ENCODE results near the gene CAPZB. TPM values are rescaled to one million over a fixed set of nuclear protein-coding genes. Genes with fewer than 3 reads are reported as not detected.
A peak's percentile ranks its signal among the peaks of the same experiment; 100 is the strongest.

CAPZB gene
- total RNA-seq, 1 donor from 2014 or later = 198 TPM

DNA sequence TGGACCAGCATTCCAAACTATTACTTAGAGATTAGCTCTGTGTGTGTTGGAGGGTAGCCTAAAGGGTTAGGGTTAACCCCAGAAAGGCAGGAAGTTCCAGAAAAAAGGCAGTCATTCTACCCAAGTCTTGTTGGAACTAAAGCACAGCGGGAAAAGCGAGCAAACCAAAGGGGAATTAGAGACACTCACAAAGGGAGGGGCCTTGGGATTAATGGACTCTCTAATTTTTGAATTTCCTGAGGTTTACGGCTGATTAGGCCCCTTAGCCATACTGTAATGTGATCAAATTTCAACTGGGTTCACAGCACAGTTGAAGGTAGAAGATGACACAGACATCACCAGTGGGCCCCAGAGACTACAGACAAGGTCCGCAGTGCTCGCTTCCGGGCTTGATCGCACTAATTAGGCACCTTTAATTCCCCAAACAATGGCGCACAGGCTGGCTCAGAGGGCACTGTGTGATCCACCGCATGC lies 28.3 kb downstream of the CAPZB start:
- ATAC-seq (no peak), DNase-seq (ENCODE audit: low spot score) (no peak)
- intact Hi-C loops (cut with DNase I) = no loop called here

DNA sequence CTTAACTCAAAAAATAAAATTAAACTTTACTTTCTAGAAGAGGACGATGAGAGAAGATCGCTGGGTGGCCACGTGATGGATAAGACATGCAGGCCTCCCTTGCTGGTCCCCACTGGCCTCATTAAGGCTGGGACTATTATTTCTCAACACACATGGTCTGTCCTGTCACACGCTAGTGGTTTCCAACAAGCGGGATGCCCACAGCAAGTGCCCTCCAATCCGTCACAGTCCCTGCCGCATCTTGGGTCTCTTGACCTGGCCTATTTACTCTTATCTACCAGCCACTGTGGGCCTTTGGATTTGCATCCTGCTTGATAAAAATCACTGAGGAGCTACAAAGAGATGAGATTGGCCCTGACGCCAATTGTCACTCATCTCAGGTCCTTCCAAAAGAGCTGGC lies 30.0 kb downstream of the CAPZB start:
- DNase-seq (ENCODE audit: low spot score) = no peak
- peak; percentile 29 for ATAC-seq
- intact Hi-C loops (cut with DNase I) = no loop called here

DNA sequence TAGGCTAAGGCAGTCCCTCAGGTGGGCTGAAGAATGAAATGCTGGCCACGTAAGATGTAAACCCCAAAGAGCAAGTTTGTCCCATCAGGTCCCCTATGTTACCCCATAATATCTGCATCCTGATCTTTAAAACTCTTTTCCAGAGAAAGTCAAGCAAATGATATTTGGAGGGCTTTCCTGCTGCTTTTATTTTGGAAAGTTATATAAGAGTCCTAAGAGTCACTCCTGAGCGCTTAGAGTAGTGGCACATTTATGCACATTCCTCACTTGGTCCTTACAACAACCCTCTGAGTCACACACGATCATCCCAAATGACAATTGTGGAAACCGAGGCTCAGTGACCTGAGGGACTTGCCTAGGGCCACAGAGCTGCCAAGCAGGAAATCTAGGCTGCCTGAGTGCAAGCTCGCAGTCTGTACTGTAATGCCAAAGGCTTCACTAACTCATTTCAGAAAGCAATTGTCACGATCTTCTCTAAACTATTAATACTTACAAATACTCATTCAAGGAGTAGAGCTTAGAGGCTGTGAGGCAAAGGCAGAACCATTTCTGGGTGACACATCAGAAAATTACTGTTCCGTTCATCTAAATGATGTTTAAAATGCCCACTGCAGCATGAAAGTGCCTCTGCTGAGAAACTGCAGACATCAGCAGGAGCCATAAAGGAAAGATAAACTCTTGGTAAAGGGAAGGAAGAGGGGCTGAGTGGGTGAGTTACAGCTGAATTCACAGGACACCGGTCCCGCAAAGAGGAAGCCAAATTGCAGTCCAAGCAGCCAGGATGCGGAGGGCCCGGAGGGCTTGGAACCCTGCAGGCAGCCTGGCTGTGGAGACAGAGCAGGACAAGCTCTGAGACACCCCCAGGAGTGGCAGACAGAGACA lies 30.8 kb downstream of the CAPZB start:
- DNase-seq (ENCODE audit: low spot score) (no peak), ATAC-seq (peak; percentile 44)
- intact Hi-C loops (cut with DNase I) = no loop called here

DNA sequence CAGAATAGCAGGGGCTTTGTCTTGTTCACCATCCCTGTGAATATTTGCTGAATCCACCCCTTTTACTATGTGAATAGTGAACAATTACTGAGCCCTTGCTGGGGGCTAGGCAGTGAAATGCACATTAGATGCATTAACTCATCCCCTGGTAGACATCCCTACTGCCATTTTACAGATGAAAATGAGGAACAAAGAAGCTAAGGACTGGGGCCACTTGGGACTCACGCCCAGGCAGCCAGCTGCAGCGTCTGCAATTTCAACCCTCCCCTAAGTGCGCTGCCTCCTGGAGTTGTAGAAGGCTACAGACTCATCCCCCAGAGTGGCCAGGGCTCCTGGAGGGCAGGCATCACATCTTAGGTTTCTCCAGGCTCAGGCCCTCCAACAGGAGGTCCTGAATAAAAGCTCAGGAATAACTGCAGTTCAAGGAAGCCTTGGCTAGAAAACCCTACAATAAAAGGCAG lies 31.6 kb downstream of the CAPZB start:
- no peak for DNase-seq (ENCODE audit: low spot score)
- ATAC-seq = no peak
- intact Hi-C loops (cut with DNase I) = no loop called here

DNA sequence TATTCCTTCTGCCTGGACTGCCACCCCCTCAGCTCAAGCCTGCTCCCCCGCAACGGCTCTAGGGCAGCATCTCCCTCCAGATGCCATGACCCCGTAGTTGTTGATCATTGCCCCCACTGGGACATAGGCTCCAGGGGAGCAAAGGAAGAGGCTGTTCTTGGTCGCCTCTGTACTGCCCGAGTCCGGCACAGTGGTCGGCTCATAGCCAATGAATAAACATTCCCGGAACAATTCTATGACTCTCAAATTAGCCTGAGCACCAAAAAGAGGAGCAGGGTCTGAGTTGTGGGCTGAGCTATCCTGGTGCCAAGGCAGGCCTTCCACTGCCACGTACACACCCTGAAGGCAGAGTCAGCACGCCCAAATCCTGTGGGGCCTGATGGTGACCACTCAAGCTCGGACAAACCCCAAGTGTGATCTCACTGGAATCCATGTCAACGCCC lies 33.1 kb downstream of the CAPZB start:
- intact Hi-C loops (cut with DNase I) = no loop called here
- ATAC-seq (peak; percentile 4), DNase-seq (ENCODE audit: low spot score) (no peak)

DNA sequence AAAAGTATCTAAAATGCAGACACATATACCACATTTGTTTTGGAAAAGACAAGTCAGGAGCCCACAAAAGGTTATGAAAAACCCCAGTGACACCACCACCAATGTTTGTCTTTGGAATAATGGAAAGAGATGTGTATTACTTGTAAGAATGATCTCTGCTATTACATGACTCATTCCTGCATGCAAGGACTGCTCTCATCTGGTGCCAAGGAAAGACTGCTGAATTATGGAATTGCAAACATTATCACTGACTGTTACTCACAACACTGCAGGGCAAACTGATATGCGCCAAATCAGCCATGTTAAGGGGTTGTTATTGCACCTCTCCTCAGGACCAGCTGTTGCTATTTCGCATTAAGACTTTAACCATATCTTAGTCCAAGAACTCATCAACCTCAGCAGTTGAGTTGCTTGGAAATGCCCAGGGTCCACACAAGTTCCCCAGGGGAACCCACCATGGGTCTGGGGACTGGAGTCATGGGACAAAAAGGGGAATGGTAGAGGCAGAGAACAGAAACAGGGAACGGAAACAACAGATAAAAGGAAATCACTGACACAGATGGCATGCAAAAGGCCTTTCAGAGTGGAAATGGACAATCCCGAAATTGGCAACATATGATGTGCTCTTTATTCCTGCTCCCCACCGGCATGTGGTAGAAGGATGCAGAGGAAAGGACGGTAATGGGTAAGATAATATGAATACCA lies 34.4 kb downstream of the CAPZB start:
- intact Hi-C loops (cut with DNase I) = no loop called here
- DNase-seq (ENCODE audit: low spot score) = no peak
- ATAC-seq = peak; percentile 34

DNA sequence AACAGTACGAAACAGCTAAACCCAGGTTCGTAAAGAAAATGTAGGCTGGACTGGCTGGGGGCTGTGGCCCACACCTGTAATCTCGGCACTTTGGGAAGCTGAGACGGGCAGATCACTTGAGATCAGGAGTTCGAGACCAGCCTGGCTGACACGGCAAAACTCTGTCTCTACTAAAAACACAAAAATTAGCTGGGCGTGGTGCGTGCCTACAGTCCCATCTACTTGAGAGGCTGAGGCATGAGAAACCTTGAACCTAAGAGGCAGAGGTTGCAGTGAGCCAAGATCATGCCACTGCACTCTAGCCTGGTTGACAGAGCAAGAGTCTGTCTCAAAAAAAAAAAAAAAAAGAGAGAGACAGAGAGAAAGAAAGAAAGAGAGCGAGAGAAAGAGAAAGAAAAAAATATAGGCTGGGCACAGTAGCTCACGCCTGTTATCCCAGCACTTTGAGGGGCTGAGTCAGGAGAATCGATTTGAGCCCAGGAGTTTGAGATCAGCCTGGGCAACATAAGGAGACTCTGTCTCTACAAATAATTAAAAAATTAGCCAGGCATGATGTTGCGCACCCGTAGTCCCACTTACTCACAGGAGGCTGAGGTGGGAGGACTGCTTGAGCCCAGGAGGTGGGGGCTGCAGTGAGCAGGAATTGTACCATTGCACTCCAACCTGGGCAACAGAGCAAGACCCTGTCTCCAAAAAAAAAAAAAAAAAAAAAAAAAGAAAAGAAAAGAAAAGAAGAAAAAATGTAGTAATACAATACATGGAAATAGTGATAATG lies 35.7 kb downstream of the CAPZB start:
- DNase-seq (ENCODE audit: low spot score) (no peak), ATAC-seq (no peak)
- intact Hi-C loops (cut with DNase I) = loop anchor here (5.0 kb wide), 1 partner anchor 513 kb away; no protein-coding TSS in a partner anchor

DNA sequence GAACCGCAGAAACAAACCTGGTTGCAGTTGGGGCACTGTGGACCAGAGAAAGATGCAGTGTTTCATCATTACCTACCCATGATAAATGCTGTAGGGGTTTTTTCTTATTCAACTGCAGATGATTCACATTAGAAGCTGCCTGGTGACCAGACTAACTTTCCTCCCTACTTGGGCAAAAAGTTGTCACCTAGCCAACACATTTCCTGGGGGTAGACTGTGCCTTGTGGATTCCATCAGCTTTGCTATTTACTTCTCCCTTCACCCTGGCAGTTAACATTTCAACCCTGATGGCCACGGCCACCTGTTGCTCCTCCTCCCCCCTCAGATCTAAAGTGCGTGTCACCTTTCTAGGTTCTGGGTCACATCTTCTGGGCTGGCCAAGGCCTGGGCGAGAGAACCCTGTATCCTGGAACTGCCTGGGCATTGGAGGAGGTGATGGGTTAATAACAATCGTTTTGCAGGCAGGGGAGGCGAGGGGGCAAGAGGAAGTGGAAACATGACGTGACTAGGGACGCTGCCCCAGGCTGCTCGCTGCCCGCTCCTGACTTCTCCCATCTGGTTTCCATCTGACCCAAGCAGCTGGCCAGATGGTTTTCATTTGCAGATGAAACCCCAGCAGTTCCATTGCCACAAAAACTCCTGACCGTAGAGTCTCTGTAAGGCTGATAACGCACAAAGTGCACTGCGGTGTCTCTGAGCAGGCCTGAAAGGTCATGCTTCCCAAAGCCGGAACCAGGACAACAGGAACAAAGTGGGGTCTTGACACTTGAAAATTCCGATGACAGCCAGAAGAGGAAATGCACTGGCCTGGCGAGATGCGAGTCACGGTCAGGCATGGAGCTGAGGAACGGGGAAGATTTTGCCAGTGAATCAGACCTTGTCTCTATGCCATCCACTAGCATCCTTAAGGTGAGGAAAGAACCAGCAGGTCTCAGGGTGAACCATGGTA lies 36.6 kb downstream of the CAPZB start:
- peak; percentile 84 for ATAC-seq
- intact Hi-C loops (cut with DNase I) = loop anchor here (5.0 kb wide), 1 partner anchor 514 kb away; no protein-coding TSS in a partner anchor

DNA sequence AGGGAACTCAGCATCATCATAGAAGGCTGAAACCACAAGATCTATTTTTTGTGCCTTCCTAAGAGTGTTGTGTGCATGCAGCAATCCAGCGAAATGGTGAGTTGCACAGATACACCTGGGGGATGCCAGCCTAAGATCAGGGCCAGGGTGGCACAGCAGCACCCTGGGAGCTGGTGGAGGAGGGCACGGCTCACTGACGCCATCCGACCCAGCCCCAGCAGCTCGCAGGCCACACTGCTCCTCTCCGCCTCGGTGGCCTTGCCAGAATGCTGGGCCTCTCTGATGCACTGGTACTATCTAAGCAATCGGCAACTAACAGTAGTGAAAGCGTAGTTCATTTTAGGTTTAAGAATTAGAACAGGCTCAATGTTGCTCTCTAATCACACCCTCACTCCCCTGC lies 37.8 kb downstream of the CAPZB start:
- DNase-seq (ENCODE audit: low spot score) = no peak
- ATAC-seq = no peak
- intact Hi-C loops (cut with DNase I) = loop anchor here (5.0 kb wide), 1 partner anchor 515 kb away; no protein-coding TSS in a partner anchor

More for the DNA sequence above, 36.6 kb downstream of the CAPZB start:
- DNase-seq (ENCODE audit: low spot score) = peak; percentile 85

DNA sequence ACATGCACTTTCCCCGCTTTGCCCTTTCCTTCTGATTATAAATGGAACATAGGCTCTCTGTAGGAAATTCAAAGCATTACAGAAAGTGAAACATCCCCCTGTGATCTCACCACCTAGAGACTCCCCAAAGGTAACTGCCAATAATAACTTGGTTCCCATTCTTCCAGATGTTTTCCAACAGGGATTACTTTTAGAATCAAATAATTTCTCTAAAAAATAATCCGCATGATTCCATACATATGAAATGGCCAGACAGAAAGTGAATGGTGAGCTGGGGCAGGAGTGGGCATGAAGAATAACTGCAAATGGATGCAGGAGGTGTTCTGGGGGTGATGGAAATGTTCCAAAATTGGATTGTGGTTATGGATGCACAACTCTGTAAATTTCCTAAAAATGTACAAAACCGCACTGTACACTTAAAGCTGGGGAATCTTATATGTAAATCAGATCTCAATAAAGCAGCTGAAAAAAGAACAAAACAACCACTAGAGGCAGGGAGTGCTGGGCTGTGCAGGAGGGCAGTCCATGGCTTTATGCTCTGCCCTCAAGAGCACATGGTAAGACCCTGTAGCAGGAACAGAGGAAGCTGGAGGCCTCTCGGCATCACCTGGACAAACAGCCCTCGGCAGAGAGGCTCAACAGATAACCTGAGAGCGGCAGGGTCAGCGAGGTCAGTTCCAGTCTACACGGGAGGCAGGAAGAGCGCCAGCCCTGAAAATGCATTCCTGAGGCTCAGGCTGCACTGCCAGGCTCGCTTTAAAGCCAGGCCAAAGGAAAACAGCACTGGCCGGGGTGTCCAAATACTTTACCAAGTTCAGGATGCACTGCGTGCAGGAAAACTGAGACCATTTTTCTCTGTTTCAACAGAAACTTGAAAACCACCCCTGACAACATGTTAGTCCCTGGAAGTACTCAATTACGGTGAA lies 39.7 kb downstream of the CAPZB start:
- intact Hi-C loops (cut with DNase I) = loop anchor here (5.0 kb wide), 1 partner anchor 517 kb away; no protein-coding TSS in a partner anchor
- ATAC-seq = no peak
- no peak for DNase-seq (ENCODE audit: low spot score)

DNA sequence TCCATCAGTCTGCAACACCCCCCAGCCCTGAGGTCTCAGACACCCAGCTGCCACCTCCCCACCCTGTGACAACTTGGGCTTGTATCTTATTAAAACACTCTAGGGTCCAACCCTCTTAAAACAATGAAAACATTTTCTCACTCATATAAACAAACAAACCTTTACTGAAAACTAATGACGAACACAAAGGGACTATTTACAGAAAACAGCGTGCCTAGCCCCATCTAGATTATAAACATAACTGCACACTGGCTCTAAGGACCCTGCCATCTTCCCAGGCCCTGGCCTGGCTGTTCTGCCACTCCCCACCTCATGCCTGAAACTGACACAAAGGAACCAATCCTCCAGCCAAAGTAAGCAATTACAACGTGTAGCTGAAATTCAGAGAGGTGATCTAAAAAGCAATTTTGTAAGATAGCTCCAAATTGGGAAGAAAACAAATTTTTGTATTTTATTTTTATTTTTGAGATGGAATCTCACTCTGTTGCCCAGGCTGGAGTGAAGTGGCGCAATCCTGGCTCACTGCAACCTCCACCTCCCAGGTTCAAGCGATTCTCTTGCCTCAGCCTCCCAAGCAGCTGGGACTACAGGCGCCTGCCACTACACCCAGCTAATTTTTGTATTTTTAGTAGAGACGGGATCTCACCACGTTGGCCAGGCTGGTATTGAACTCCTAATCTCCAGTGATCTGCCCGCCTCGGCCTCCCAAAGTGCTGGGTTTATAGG lies 40.9 kb downstream of the CAPZB start:
- intact Hi-C loops (cut with DNase I) = loop anchor here (5.0 kb wide), 1 partner anchor 518 kb away; no protein-coding TSS in a partner anchor
- DNase-seq (ENCODE audit: low spot score) (no peak), ATAC-seq (peak; percentile 47)

DNA sequence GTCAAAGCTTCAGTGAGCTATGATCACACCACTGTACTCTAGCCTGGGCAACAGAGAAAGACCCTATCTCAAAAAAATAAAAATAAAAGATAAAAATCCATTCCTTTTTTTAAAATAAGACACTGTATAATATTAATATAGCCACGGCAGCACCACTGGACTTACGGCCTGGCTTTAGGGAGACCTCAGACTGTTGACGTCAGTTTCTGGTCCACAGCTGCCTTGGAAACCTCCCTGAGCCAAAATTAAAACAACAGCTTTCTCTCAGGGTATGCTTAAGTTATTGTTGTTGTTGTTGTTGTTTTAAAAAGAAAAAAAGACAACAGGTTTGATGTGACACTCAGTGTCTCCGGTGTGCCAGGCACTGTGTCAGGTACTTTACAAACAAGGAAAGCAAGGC lies 42.0 kb downstream of the CAPZB start:
- intact Hi-C loops (cut with DNase I) = no loop called here
- peak; percentile 59 for ATAC-seq
- no peak for DNase-seq (ENCODE audit: low spot score)

DNA sequence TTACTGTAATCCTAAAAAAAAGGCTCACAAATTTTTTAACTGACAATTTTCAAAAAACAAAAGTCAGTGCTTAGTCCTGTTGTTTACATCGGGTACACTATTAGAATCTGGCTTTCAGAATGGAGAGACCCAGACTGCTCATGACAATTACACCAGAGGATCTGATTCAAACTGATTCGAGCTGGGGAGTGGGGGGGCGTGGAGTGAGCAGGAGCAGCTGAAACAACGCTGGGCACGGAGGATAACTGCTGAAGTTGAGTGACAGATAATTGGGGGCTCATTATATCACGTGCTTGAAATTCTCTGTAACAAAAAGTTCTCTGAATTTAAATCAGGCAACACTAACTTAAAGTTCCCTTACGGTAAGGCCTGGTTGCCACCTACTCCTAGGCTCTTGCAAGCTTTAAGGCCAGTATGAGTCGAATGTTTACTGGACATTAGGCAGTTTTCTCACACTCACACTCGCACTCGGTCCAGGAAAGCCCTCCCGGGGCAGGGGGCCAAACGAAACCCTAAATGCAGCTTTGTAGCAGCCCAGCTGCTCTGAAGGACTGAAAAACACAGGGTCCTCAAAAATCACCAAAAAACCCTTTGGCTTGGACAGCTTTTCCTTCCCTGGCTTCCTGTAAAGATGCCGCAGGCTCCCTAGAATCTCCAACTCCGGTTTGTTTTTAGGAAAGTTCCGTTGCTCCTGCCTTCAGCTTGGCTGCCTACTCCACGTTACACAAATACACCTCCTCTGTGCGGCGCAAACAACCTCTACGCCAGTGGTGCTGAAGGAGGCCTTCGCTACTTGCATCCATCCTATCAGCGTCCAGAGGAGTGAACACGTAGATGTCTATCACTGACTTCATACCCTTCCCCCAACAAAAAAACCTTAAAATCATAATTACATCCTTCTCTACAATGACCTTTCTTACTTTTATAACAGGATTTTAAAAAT lies 42.9 kb downstream of the CAPZB start:
- intact Hi-C loops (cut with DNase I) = no loop called here
- no peak for DNase-seq (ENCODE audit: low spot score)
- ATAC-seq = no peak

DNA sequence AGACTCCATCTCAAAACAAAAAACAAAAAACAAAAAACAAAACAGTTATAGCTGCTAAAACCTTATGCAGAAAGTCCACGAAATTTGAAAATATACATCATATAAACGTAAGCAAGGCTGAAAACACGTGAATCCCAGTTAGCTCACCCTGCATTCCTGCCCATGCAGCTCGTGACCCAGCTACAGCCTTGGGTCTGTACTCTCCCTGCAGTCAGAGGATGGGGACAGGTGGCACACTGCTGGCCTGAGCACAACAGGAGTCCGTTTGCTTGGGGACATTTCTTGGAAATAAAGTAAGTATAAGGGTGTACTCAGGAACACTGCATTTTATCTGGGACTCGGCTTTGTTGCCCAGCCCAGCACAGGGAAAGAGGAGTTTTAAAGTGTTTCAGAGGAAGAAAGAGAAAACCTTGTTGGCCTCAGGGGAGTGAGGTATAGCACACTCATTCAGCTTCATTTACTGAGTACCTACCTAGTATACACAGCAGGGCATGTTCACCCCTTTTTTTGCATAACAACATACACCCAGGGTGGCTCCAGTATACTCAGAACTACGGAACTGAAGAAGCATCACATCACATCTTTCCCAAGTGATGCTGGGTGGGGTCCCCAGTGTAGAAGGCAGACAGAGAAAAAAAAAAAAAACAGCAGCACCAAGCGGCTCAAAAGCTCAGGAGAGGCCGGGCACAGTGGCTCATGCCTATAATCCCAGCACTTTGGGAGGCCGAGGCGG lies 44.1 kb downstream of the CAPZB start:
- ATAC-seq (no peak), DNase-seq (ENCODE audit: low spot score) (no peak)
- intact Hi-C loops (cut with DNase I) = no loop called here

Data from sciatic nerve (tissue), 2 donors.